Activated CD8-positive, alpha-beta memory T cell treated with anti-CD3 and anti-CD28 coated beads, Interleukin-2, amount 10 ng/mL, durations not matched to agents 7 days and 5 days (primary cell): ENCODE data around the gene OPHN1. TPM values are rescaled to one million over a fixed set of nuclear protein-coding genes. Genes with fewer than 3 reads are reported as not detected.

ENCODE experiments used
- total RNA-seq, 2 experiments: library from RNA; stranded (reverse); gene quantifications; one replicate each; pipeline ENCODE4 v1.2.3, GENCODE V29; 2021

OPHN1 gene
- total RNA-seq, 2 experiments from 2014 or later = 0.09 to 0.15 TPM

Other genes with a start within 250 kb of the OPHN1 start
- gene YIPF6, start 65.6 kb upstream of the OPHN1 start, total RNA-seq = 10 to 100 TPM; 16.6 to 20.8 TPM
- gene STARD8, start 214.2 kb upstream of the OPHN1 start, total RNA-seq = 1 to 10 TPM in 1 of 2 experiments, under 1 TPM in 1; 0.64 to 2.3 TPM